ACC112 (cell line): ENCODE results near the gene SMCHD1.
"Not testable (repeated sequence)": the region's sequence is repeated elsewhere in the genome, so short reads cannot be mapped to it uniquely, and the experiment has no call there.

Experiments used
- H2AFZ ChIP-seq: fragments of 200-600 bp; sonication (generic); one replicate; pipeline ENCODE4 v1.6.0; 2017; ENCODE audit warnings: antibody characterized with exemption, low read length; ENCODE audit not compliant: unreplicated experiment
- H3K27ac ChIP-seq: fragments of 200-600 bp; sonication (generic); 2 replicates; pipeline ENCODE4 v1.5.1; 2014; ENCODE audit warnings: low read depth, mild to moderate bottlenecking, antibody characterized with exemption, low read length, moderate library complexity
- H3K27me3 ChIP-seq: fragments of 200-600 bp; sonication (generic); 2 replicates; pipeline ENCODE4 v1.6.1; 2014; ENCODE audit warnings: mild to moderate bottlenecking, antibody characterized with exemption, low read length, moderate library complexity, mixed read lengths; ENCODE audit not compliant: insufficient read depth
- H3K36me3 ChIP-seq: fragments of 200-600 bp; sonication (generic); 2 replicates; pipeline ENCODE4 v1.6.1; 2016; ENCODE audit warnings: mild to moderate bottlenecking, antibody characterized with exemption, low read length, moderate library complexity, mixed read lengths; ENCODE audit not compliant: insufficient read depth
- H3K4me1 ChIP-seq: fragments of 200-600 bp; sonication (generic); one replicate; pipeline ENCODE4 v1.6.1; 2016; ENCODE audit warnings: low read length, mixed read lengths; ENCODE audit not compliant: insufficient read depth, unreplicated experiment, control insufficient read depth
- H3K4me3 ChIP-seq: fragments of 200-600 bp; sonication (generic); 2 replicates; pipeline ENCODE4 v1.5.1; 2014; ENCODE audit warnings: mild to moderate bottlenecking, low read depth, low read length
- H3K79me2 ChIP-seq: fragments of 200-600 bp; sonication (generic); one replicate; pipeline ENCODE4 v1.6.0; 2016; ENCODE audit warnings: low read length; ENCODE audit not compliant: control insufficient read depth, unreplicated experiment, insufficient read depth

SMCHD1 gene

GRCh38 chr18:2716394-2717326 is 61.1 kb downstream of the SMCHD1 start:
- H3K36me3 ChIP-seq: peaks cover 41% of the 10 kb centered on the region
- H3K79me2 ChIP-seq: peaks cover 20% of the 10 kb centered on the region
- no peak overlapping the region for H3K27ac ChIP-seq
- H3K4me1 ChIP-seq: no peaks in the 10 kb centered on the region
- H3K27me3 ChIP-seq: no peaks in the 10 kb centered on the region
- no peak overlapping the region for H2AFZ ChIP-seq
- no peak overlapping the region for H3K4me3 ChIP-seq

GRCh38 chr18:2717407-2717806 is 61.9 kb downstream of the SMCHD1 start:
- Histone ChIP-seq H3K4me3 (no peak overlapping the region), H3K27ac (no peak overlapping the region), H3K36me3 (peaks cover 41% of the 10 kb centered on the region), H3K4me1 (no peaks in the 10 kb centered on the region), H3K27me3 (no peaks in the 10 kb centered on the region), H3K79me2 (peaks cover 20% of the 10 kb centered on the region), H2AFZ (no peak overlapping the region)

DNA sequence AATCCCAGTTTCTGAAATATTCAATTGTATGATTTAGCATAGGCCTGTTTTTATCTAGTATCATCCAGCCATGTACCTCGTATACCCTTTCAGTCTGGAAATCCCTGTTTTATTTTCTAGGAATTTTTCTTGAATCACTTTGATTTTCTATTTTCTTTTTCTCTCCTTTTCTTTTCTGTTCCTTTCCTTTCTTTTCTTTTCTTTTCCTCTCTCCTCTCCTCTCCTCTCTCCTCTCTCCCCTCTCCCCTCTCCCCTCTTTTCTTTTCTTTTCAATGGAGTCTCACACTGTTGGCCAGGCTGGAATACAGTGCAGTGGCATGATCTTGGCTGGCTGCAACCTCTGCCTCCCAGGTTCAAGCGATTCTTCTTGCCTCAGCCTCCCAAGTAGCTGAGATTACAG is 63.5 kb downstream of the SMCHD1 start:
- Histone ChIP-seq H3K27ac (no peak overlapping the region), H2AFZ (no peak overlapping the region), H3K79me2 (peaks cover 17% of the 10 kb centered on the region), H3K4me1 (no peaks in the 10 kb centered on the region), H3K36me3 (peaks cover 35% of the 10 kb centered on the region), H3K4me3 (no peak overlapping the region), H3K27me3 (no peaks in the 10 kb centered on the region)

DNA sequence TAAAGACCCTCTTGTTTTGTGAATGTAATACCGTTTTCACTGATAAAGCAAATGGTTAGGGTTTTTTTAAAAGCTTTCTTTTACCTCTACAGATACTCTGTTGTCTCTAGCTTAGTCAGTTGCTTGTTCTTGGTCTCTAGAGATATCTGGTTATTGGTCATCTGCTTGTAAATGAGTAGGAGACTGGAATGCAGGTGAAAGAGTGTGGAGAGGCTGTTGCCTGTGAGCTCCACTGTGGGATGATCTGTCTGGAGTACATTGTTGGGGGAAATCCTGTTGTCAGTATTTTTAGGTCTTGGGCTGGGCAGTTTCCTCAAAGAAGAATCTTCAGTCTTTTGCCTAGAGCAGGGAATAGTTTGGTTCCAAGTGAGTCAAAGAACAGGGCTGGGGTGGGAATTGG is 67.7 kb downstream of the SMCHD1 start:
- no peak overlapping the region for H2AFZ ChIP-seq
- H3K4me3 ChIP-seq: no peak overlapping the region
- H3K36me3 ChIP-seq: peaks cover 24% of the 10 kb centered on the region
- no peak overlapping the region for H3K27ac ChIP-seq
- H3K4me1 ChIP-seq: no peaks in the 10 kb centered on the region
- H3K79me2 ChIP-seq: peaks cover 2% of the 10 kb centered on the region
- no peaks in the 10 kb centered on the region for H3K27me3 ChIP-seq

- Histone ChIP-seq H2AFZ (no peak overlapping the region), H3K79me2 (peaks cover 2% of the 10 kb centered on the region), H3K27ac (no peak overlapping the region), H3K4me3 (no peak overlapping the region), H3K27me3 (no peaks in the 10 kb centered on the region), H3K4me1 (no peaks in the 10 kb centered on the region), H3K36me3 (peaks cover 51% of the 10 kb centered on the region)
Measured at GRCh38 chr18:2729757-2730156, 74.2 kb downstream of the SMCHD1 start.

- H3K36me3 ChIP-seq: peaks cover 49% of the 10 kb centered on the region
- no peak overlapping the region for H3K4me3 ChIP-seq
- no peak overlapping the region for H3K27ac ChIP-seq
- H3K27me3 ChIP-seq: no peaks in the 10 kb centered on the region
- no peak overlapping the region for H2AFZ ChIP-seq
- H3K79me2 ChIP-seq: no peaks in the 10 kb centered on the region
- no peaks in the 10 kb centered on the region for H3K4me1 ChIP-seq
Measured at GRCh38 chr18:2736823-2737222, 81.3 kb downstream of the SMCHD1 start.

GRCh38 chr18:2740082-2740481 is 84.6 kb downstream of the SMCHD1 start:
- H3K27me3 ChIP-seq, H3K27ac ChIP-seq, H2AFZ ChIP-seq, H3K79me2 ChIP-seq, H3K4me1 ChIP-seq, H3K4me3 ChIP-seq: not testable (repeated sequence)
- H3K36me3 ChIP-seq: peaks cover 37% of the 10 kb centered on the region

- no peak overlapping the region for H3K4me3 ChIP-seq
- H3K4me1 ChIP-seq: no peaks in the 10 kb centered on the region
- H3K27ac ChIP-seq: no peak overlapping the region
- no peak overlapping the region for H2AFZ ChIP-seq
- peaks cover 56% of the 10 kb centered on the region for H3K36me3 ChIP-seq
- H3K79me2 ChIP-seq: no peaks in the 10 kb centered on the region
- H3K27me3 ChIP-seq: no peaks in the 10 kb centered on the region
Measured at GRCh38 chr18:2746274-2746673, 90.7 kb downstream of the SMCHD1 start.

DNA sequence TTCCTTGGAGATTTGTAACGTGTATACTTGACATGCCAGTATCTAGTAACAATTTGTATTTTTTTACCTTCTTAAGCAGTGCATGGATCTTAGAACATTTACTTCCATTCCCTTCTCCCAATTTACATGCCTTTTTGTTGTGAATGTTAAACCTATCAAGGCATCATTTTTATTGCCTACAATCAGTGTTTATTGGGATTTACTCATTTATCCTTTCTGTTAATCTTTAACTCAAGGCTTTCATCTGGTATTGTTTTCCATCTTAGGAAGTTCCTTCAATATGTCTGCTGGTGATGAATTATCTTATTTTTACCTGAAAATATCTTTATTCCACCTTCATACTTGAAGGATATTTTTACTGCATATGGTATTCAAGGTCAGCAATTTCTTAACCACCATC is 102.8 kb downstream of the SMCHD1 start:
- Histone ChIP-seq H3K4me1 (no peaks in the 10 kb centered on the region), H3K27ac (no peak overlapping the region), H3K36me3 (peaks cover 22% of the 10 kb centered on the region)

DNA sequence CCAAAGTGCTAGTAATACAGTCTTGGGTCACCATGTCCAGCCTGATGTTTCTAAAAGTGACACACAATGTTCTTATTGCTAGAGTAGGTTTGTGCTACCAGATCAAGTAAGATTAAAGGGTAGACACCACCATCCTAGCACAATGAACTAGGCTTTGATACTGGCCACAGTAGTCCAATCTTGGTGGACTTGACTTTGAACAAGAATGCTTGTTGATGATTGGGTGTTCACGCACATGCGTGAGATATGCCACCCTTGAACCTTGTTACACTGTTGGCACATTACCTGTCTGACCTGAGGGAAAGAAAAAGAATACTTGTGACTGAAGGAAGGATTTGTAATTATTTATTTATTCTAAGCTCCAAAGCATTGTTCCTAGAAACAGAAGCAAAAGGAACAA is 119.1 kb downstream of the SMCHD1 start:
- Histone ChIP-seq H3K4me1 (no peaks in the 10 kb centered on the region), H2AFZ (no peak overlapping the region), H3K36me3 (peaks cover 51% of the 10 kb centered on the region), H3K27me3 (no peaks in the 10 kb centered on the region), H3K79me2 (no peaks in the 10 kb centered on the region), H3K4me3 (no peak overlapping the region), H3K27ac (no peak overlapping the region)

More for the DNA sequence above, 102.8 kb downstream of the SMCHD1 start:
- H3K4me3 ChIP-seq: no peak overlapping the region
- H3K27me3 ChIP-seq: no peaks in the 10 kb centered on the region
- no peak overlapping the region for H2AFZ ChIP-seq
- no peaks in the 10 kb centered on the region for H3K79me2 ChIP-seq

DNA sequence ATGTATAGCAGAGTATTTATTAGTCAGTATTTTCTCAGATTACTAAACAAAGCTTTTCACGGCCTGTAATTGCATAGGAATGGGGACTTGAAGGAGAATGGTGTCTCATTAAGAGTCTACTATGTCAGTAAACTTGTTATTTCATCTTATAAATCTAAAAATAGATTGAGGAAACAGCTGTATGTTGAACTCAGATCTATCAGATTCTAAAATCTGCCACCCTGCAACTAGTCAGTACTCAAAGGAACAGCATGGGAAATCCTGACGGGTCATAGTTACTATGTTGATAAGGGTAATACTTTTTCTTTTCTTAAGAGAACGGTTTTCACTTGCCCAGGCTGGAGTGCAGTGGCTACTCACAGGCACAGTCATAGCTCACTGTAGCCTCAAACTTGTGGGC is 121.1 kb downstream of the SMCHD1 start:
- no peaks in the 10 kb centered on the region for H3K4me1 ChIP-seq
- H3K79me2 ChIP-seq: no peaks in the 10 kb centered on the region
- no peaks in the 10 kb centered on the region for H3K27me3 ChIP-seq
- H3K27ac ChIP-seq: no peak overlapping the region
- H3K36me3 ChIP-seq: peaks cover 50% of the 10 kb centered on the region
- no peak overlapping the region for H3K4me3 ChIP-seq
- H2AFZ ChIP-seq: no peak overlapping the region
